ENCODE measurements around the gene ATP23.

- TF ChIP-seq POLR2A (IDR thresholded peaks at IDR 0.05; ENCODE audit: low read depth, low read length) (no peak), CTCF (IDR thresholded peaks at IDR 0.05 in 2 of 3, conservative IDR thresholded peaks at IDR 0.05 in 1 of 3; ENCODE audit: control insufficient read depth in 2 of 3, extremely low read depth in 1 of 3, insufficient read depth in 1 of 3, low read depth in 3 of 3, low read length in 3 of 3) (no peak), TAF1 (IDR thresholded peaks at IDR 0.05; ENCODE audit: borderline replicate concordance, low read depth, low read length) (no peak), RCOR1 (conservative IDR thresholded peaks at IDR 0.05; ENCODE audit: low read depth, low read length) (no peak), GABPA (IDR thresholded peaks at IDR 0.05; ENCODE audit: low read depth) (no peak), USF1 (IDR thresholded peaks at IDR 0.05; ENCODE audit: borderline replicate concordance, extremely low read length, insufficient read depth, low read depth, low read length) (no peak), JUND (IDR thresholded peaks at IDR 0.05; ENCODE audit: low read depth, low read length) (no peak), ZNF24 (IDR thresholded peaks at IDR 0.05) (no peak), ZBTB33 (IDR thresholded peaks at IDR 0.05) (no peak), HCFC1 (IDR thresholded peaks at IDR 0.05; ENCODE audit: low read length) (no peak), KDM1A (IDR thresholded peaks at IDR 0.05; ENCODE audit: borderline replicate concordance) (no peak), EP300 (IDR thresholded peaks at IDR 0.05; ENCODE audit: borderline replicate concordance in 1 of 2, control insufficient read depth in 1 of 2, low read depth in 2 of 2, low read length in 2 of 2) (no peak), ZNF592 (IDR thresholded peaks at IDR 0.05) (no peak)
Measured at GRCh38 chr12:57904426-57904825, 36.9 kb upstream of the ATP23 start.
